GM18868 (cell line): ENCODE data around the gene TOLLIP.

Source experiments
- ATAC-seq: cut with Tn5 transposase; IDR thresholded peaks from one replicate; pipeline ENCODE4 v1.9.1; 2021; ENCODE audit warnings: mild to moderate bottlenecking, moderate library complexity; ENCODE audit not compliant: unreplicated experiment

The TOLLIP gene

GRCh38 chr11:1224491-1225385, 84.7 kb downstream of the TOLLIP start:
- no peak for ATAC-seq
